ENCODE measurements around the gene WWOX.

GRCh38 chr16:79019431-79019830 lies 920.0 kb downstream of the WWOX start:
- TF ChIP-seq CTCF (conservative IDR thresholded peaks at IDR 0.05; ENCODE audit: low read depth, low read length), result no peak
- no peak for TF ChIP-seq EZH2 (IDR thresholded peaks at IDR 0.05; ENCODE audit: low read length, unreplicated experiment)
- no peak for TF ChIP-seq EZH2phosphoT487 (IDR thresholded peaks at IDR 0.05; ENCODE audit: borderline replicate concordance, low read length)
